ENCODE measurements around the gene SRRM5. TPM values are rescaled to one million over a fixed set of nuclear protein-coding genes. Genes with fewer than 3 reads are reported as not detected.
A peak's percentile ranks its signal among the peaks of the same experiment; 100 is the strongest.

Gene SRRM5
- under 1 TPM; 0.54 to 0.60 TPM for total RNA-seq

GRCh38 chr19:43611788-43612187 lies at the start of gene SRRM5:
TSS of gene SRRM5 (plus strand) at chr19:43612088. CDS start at chr19:43612122, 34 bp downstream.
- H3K27ac Mint-ChIP-seq, result peak within 1 kb of the TSS; percentile 75
- no peaks in the 10 kb centered on the region for H3K9me3 Mint-ChIP-seq
- DNase-seq, result no peak
- H3K4me1 Mint-ChIP-seq, result peaks cover 9% of the 10 kb centered on the region
- peaks cover 7% of the 10 kb centered on the region for H3K36me3 Mint-ChIP-seq
- no peak within 1 kb of the TSS for H3K4me3 Mint-ChIP-seq
- H3K27me3 Mint-ChIP-seq, result no peaks in the 10 kb centered on the region

- DNase-seq, result no peak
- Mint-ChIP-seq H3K36me3 (peaks cover 38% of the 10 kb centered on the region), H3K4me3 (peak overlapping the region; percentile 62), H3K4me1 (peaks cover 46% of the 10 kb centered on the region), H3K9me3 (peaks cover 3% of the 10 kb centered on the region), H3K27ac (peak overlapping the region; percentile 84), H3K27me3 (no peaks in the 10 kb centered on the region)
Measured at GRCh38 chr19:43562226-43562697, 49.6 kb upstream of the SRRM5 start.

- Mint-ChIP-seq H3K4me1 (peaks cover 46% of the 10 kb centered on the region), H3K27ac (peak overlapping the region; percentile 84), H3K36me3 (peaks cover 38% of the 10 kb centered on the region), H3K9me3 (peaks cover 3% of the 10 kb centered on the region), H3K27me3 (no peaks in the 10 kb centered on the region), H3K4me3 (peak overlapping the region; percentile 62)
- peak; percentile 73 for DNase-seq
Measured at GRCh38 chr19:43562698-43563241, 49.1 kb upstream of the SRRM5 start.

GRCh38 chr19:43563816-43564457 lies 48.0 kb upstream of the SRRM5 start:
- H3K36me3 Mint-ChIP-seq, result peaks cover 37% of the 10 kb centered on the region
- H3K4me1 Mint-ChIP-seq, result peaks cover 46% of the 10 kb centered on the region
- H3K9me3 Mint-ChIP-seq, result peaks cover 3% of the 10 kb centered on the region
- no peaks in the 10 kb centered on the region for H3K27me3 Mint-ChIP-seq
- H3K27ac Mint-ChIP-seq, result peak overlapping the region; percentile 84
- H3K4me3 Mint-ChIP-seq, result no peak overlapping the region
- no peak for DNase-seq

GRCh38 chr19:43564800-43565199 lies 47.1 kb upstream of the SRRM5 start:
- peaks cover 3% of the 10 kb centered on the region for H3K9me3 Mint-ChIP-seq
- H3K4me3 Mint-ChIP-seq, result no peak overlapping the region
- peaks cover 37% of the 10 kb centered on the region for H3K36me3 Mint-ChIP-seq
- H3K27me3 Mint-ChIP-seq, result no peaks in the 10 kb centered on the region
- H3K4me1 Mint-ChIP-seq, result peaks cover 49% of the 10 kb centered on the region
- no peak for DNase-seq
- peak overlapping the region; percentile 62 for H3K27ac Mint-ChIP-seq

GRCh38 chr19:43569657-43570056 lies 42.2 kb upstream of the SRRM5 start:
- peaks cover 23% of the 10 kb centered on the region for H3K4me1 Mint-ChIP-seq
- H3K36me3 Mint-ChIP-seq, result no peaks in the 10 kb centered on the region
- no peak for DNase-seq
- H3K9me3 Mint-ChIP-seq, result no peaks in the 10 kb centered on the region
- no peak overlapping the region for H3K4me3 Mint-ChIP-seq
- no peaks in the 10 kb centered on the region for H3K27me3 Mint-ChIP-seq
- H3K27ac Mint-ChIP-seq, result peak overlapping the region; percentile 34

GRCh38 chr19:43570174-43570791 lies 41.6 kb upstream of the SRRM5 start:
- Mint-ChIP-seq H3K27me3 (no peaks in the 10 kb centered on the region), H3K4me1 (peaks cover 21% of the 10 kb centered on the region), H3K4me3 (no peak overlapping the region), H3K27ac (peak overlapping the region; percentile 34), H3K36me3 (peaks cover 2% of the 10 kb centered on the region), H3K9me3 (no peaks in the 10 kb centered on the region)
- DNase-seq, result no peak

GRCh38 chr19:43572171-43572588 lies 39.7 kb upstream of the SRRM5 start:
- Mint-ChIP-seq H3K9me3 (no peaks in the 10 kb centered on the region), H3K27ac (no peak overlapping the region), H3K36me3 (peaks cover 2% of the 10 kb centered on the region), H3K4me3 (no peak overlapping the region), H3K27me3 (no peaks in the 10 kb centered on the region), H3K4me1 (peaks cover 30% of the 10 kb centered on the region)
- DNase-seq, result no peak

- peaks cover 8% of the 10 kb centered on the region for H3K36me3 Mint-ChIP-seq
Measured at GRCh38 chr19:43574424-43575155, 37.3 kb upstream of the SRRM5 start.

GRCh38 chr19:43575156-43575950 lies 36.5 kb upstream of the SRRM5 start, which contains the start of the genes PINLYP and XRCC1:
TSS of gene PINLYP (plus strand) at chr19:43575801. CDS start at chr19:43577192, 1,391 bp downstream.
TSS of gene XRCC1 (minus strand) at chr19:43575527. CDS start at chr19:43575458, 69 bp downstream.
- Mint-ChIP-seq H3K4me3 (peak within 1 kb of the TSS; percentile 95), H3K27ac (peak within 1 kb of the TSS; percentile 90), H3K9me3 (no peaks in the 10 kb centered on the region), H3K36me3 (peaks cover 8% of the 10 kb centered on the region), H3K27me3 (no peaks in the 10 kb centered on the region), H3K4me1 (peaks cover 36% of the 10 kb centered on the region)
- DNase-seq, result peak; percentile 97

More at GRCh38 chr19:43574424-43575155, 37.3 kb upstream of the SRRM5 start:
- Mint-ChIP-seq H3K27me3 (no peaks in the 10 kb centered on the region), H3K27ac (peak overlapping the region; percentile 90), H3K4me1 (peaks cover 37% of the 10 kb centered on the region), H3K4me3 (peak overlapping the region; percentile 95), H3K9me3 (no peaks in the 10 kb centered on the region)
- no peak for DNase-seq

GRCh38 chr19:43575955-43576878 lies 35.7 kb upstream of the SRRM5 start:
- no peaks in the 10 kb centered on the region for H3K27me3 Mint-ChIP-seq
- peak overlapping the region; percentile 69 for H3K27ac Mint-ChIP-seq
- H3K36me3 Mint-ChIP-seq, result peaks cover 8% of the 10 kb centered on the region
- H3K9me3 Mint-ChIP-seq, result no peaks in the 10 kb centered on the region
- peak overlapping the region; percentile 63 for H3K4me3 Mint-ChIP-seq
- no peak for DNase-seq
- peaks cover 37% of the 10 kb centered on the region for H3K4me1 Mint-ChIP-seq

- no peak for DNase-seq
- Mint-ChIP-seq H3K4me1 (peaks cover 36% of the 10 kb centered on the region), H3K36me3 (peaks cover 8% of the 10 kb centered on the region), H3K9me3 (no peaks in the 10 kb centered on the region), H3K4me3 (peak overlapping the region; percentile 85), H3K27me3 (no peaks in the 10 kb centered on the region), H3K27ac (no peak overlapping the region)
Measured at GRCh38 chr19:43578787-43579186, 33.1 kb upstream of the SRRM5 start.

GRCh38 chr19:43581467-43581866 lies 30.4 kb upstream of the SRRM5 start:
- Mint-ChIP-seq H3K36me3 (peaks cover 24% of the 10 kb centered on the region), H3K4me3 (peak overlapping the region; percentile 49), H3K27ac (peak overlapping the region; percentile 86), H3K4me1 (peaks cover 28% of the 10 kb centered on the region), H3K27me3 (no peaks in the 10 kb centered on the region), H3K9me3 (no peaks in the 10 kb centered on the region)
- no peak for DNase-seq

All from activated naive CD8-positive, alpha-beta T cell treated with anti-CD3 and anti-CD28 coated beads for 36 hours (primary cell).